HL-60 (cell line): ENCODE data around the gene HOXB8.

ENCODE experiments used
- DNase-seq, 2 experiments: peaks; one replicate each; pipeline ENCODE4 v3.0.0-alpha.2; 2010 to 2020; ENCODE audit warnings: low read depth in 1 of 2, low spot score in 1 of 2
- H3K27ac ChIP-seq: fragments of 250-450 bp; sonication (Bioruptor Pico); replicated peaks from 2 replicates; pipeline ENCODE4 v1.5.1; 2020; ENCODE audit warnings: mild to moderate bottlenecking, moderate library complexity
- H3K27me3 ChIP-seq: fragments of 250-450 bp; sonication (Bioruptor Pico); 2 replicates; pipeline ENCODE4 v1.5.1; 2021; ENCODE audit warnings: mild to moderate bottlenecking, moderate library complexity; ENCODE audit not compliant: insufficient read depth, poor library complexity, severe bottlenecking
- H3K4me3 ChIP-seq: replicated peaks from 2 replicates; pipeline ENCODE4 v1.5.1; 2011; ENCODE audit warnings: mild to moderate bottlenecking, control low read depth, low read length; ENCODE audit not compliant: insufficient read depth
- CTCF ChIP-seq: IDR thresholded peaks from one replicate; pipeline ENCODE4 v1.5.1; 2011; ENCODE audit warnings: low read length, control low read depth, inconsistent platforms; ENCODE audit not compliant: insufficient read depth
- GABPA ChIP-seq: IDR thresholded peaks from 2 replicates; pipeline ENCODE4 v1.6.1; 2012; ENCODE audit warnings: low read depth
- POLR2AphosphoS5 ChIP-seq: IDR thresholded peaks from 2 replicates; pipeline ENCODE4 v1.6.1; 2012; ENCODE audit warnings: low read depth
- REST ChIP-seq: IDR thresholded peaks from 2 replicates; pipeline ENCODE4 v1.6.1; 2012; ENCODE audit warnings: low read depth; ENCODE audit not compliant: insufficient replicate concordance
- SPI1 ChIP-seq: IDR thresholded peaks from 2 replicates; pipeline ENCODE4 v1.6.1; 2012; ENCODE audit warnings: low read depth, mild to moderate bottlenecking, borderline replicate concordance

HOXB8 gene

GRCh38 chr17:48595278-48595999 lies 19.7 kb downstream of the HOXB8 start:
- TF ChIP-seq CTCF (no peak), POLR2AphosphoS5 (no peak), GABPA (no peak), REST (no peak), SPI1 (no peak)
- Histone ChIP-seq H3K27me3 (peaks cover 78% of the 10 kb centered on the region), H3K4me3 (no peak overlapping the region), H3K27ac (no peak overlapping the region)
- no peak for DNase-seq

- Histone ChIP-seq H3K4me3 (no peak overlapping the region), H3K27ac (no peak overlapping the region), H3K27me3 (peaks cover 78% of the 10 kb centered on the region)
- DNase-seq: no peak
- no peak for TF ChIP-seq CTCF
- no peak for TF ChIP-seq REST
Observed at GRCh38 chr17:48594538-48595277, 20.4 kb downstream of the HOXB8 start.

- peaks cover 77% of the 10 kb centered on the region for H3K27me3 ChIP-seq
- H3K27ac ChIP-seq: no peak overlapping the region
- TF ChIP-seq CTCF (peak; percentile 63), SPI1 (peak; percentile 40; the same call in 1 of the 2 replicates), REST (no peak), POLR2AphosphoS5 (no peak), GABPA (no peak)
- no peak overlapping the region for H3K4me3 ChIP-seq
- peak; percentile 28 to 58 for DNase-seq
Observed at GRCh38 chr17:48593840-48594537, 21.1 kb downstream of the HOXB8 start.
